Measurements from ENCODE around the gene CEP72. TPM values are rescaled to one million over a fixed set of nuclear protein-coding genes. Genes with fewer than 3 reads are reported as not detected.

The CEP72 gene
- total RNA-seq, 1 experiment from 2014 or later = 24.8 TPM

DNA sequence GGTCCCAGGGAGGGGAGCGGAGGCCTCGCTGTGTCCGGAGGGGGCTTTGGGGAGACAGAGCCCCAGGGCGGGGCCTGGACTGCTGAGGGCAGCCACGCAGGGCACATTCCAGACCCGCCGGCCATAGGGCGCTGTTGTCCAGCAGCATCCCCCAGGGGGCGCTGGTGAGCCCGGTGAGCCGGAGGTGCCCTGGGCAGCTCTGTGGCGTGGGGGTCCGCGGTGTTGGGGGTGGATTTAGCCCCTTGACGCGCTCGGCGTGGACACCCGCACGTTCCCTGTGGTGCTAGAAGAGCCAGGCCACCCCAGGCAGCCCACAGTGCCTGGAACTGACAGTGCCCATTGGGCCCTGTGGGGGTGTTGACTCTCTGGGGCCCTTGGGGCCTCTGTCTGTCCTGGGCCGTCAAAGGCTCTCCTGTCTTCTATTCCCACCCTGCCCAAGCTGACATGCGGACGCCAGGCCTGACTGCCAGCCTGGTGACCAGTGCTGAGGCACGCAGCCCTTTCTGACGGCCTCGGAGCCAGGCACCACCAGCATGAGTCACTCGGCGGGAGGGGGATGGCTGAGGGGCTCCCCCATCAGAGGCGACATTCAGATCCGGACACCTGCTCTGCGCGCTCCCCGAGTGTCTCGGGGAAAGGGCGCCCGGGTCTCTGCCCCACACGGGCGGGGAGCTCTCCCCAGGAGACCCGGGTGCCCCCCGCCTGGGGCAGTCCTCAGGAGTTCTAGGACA lies 57.1 kb downstream of the CEP72 start:
- Mint-ChIP-seq H3K9me3 (no peaks in the 10 kb centered on the region), H3K4me1 (peaks cover 5 to 9% of the 10 kb centered on the region in 2 experiments), H3K27ac (no peak overlapping the region), H3K4me3 (no peak overlapping the region), H3K27me3 (ENCODE audit: low read depth) (peaks cover 14% of the 10 kb centered on the region), H3K36me3 (ENCODE audit: insufficient read depth in 1 of 3, low read depth in 3 of 3) (peaks cover 5 to 19% (median 19%) of the 10 kb centered on the region in 3 experiments; a peak in 6 of 7 replicates)
- H3K9me3 ChIP-seq (ENCODE audit: control insufficient read depth, low read depth, low read length) = no peaks in the 10 kb centered on the region
- H4K5ac ChIP-seq (ENCODE audit: insufficient read length, low read depth, low read length) = no peak overlapping the region
- H2BK20ac ChIP-seq (ENCODE audit: low read depth, low read length, poor library complexity, severe bottlenecking) = no peak overlapping the region
- no peak overlapping the region; the same call in 1 of the 2 replicates for H3K14ac ChIP-seq (ENCODE audit: insufficient read depth, low read length)
- no peak overlapping the region for H3K18ac ChIP-seq (ENCODE audit: insufficient read length, low read depth, low read length)
- H2AFZ ChIP-seq (ENCODE audit: low read length) = no peak overlapping the region
- H3K23me2 ChIP-seq (ENCODE audit: insufficient read length, low read depth, low read length, poor library complexity, severe bottlenecking) = no peaks in the 10 kb centered on the region
- H2AK5ac ChIP-seq (ENCODE audit: insufficient read length, low read length) = no peak overlapping the region
- H2BK15ac ChIP-seq (ENCODE audit: low read depth, low read length) = no peak overlapping the region
- peak; percentile 73 for DNase-seq
- H3K23ac ChIP-seq (ENCODE audit: insufficient read length, low read depth, low read length) = no peak overlapping the region
- no peak overlapping the region for H4K8ac ChIP-seq (replicated peaks; ENCODE audit: insufficient read length, low read depth, low read length)
- no peaks in the 10 kb centered on the region for H3K79me1 ChIP-seq (ENCODE audit: insufficient read depth, low read depth, low read length, poor library complexity, severe bottlenecking)
- H3K9ac ChIP-seq (ENCODE audit: extremely low read depth, insufficient read length, low read length) = no peak overlapping the region
- no peak overlapping the region for H3K27ac ChIP-seq (ENCODE audit: insufficient read length, low read depth, low read length)
- no CpG with 5 or more reads among the region's 40 CpGs for WGBS (ENCODE audit: extremely low coverage, insufficient read length, low lambda C conversion rate)
- no peak overlapping the region for H3K56ac ChIP-seq (ENCODE audit: insufficient read length, low read depth, low read length)
- H3K4ac ChIP-seq (ENCODE audit: low read depth, low read length) = no peak overlapping the region
- TF ChIP-seq, protein P1, sequence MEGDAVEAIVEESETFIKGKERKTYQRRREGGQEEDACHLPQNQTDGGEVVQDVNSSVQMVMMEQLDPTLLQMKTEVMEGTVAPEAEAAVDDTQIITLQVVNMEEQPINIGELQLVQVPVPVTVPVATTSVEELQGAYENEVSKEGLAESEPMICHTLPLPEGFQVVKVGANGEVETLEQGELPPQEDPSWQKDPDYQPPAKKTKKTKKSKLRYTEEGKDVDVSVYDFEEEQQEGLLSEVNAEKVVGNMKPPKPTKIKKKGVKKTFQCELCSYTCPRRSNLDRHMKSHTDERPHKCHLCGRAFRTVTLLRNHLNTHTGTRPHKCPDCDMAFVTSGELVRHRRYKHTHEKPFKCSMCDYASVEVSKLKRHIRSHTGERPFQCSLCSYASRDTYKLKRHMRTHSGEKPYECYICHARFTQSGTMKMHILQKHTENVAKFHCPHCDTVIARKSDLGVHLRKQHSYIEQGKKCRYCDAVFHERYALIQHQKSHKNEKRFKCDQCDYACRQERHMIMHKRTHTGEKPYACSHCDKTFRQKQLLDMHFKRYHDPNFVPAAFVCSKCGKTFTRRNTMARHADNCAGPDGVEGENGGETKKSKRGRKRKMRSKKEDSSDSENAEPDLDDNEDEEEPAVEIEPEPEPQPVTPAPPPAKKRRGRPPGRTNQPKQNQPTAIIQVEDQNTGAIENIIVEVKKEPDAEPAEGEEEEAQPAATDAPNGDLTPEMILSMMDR (conservative IDR thresholded peaks at IDR 0.05) = peak; percentile 84
- no peak overlapping the region for H3K4me2 ChIP-seq (ENCODE audit: insufficient read depth, insufficient read length, low read length)
- H3T11ph ChIP-seq (ENCODE audit: low read length) = no peak overlapping the region
- H4K20me1 ChIP-seq (ENCODE audit: control insufficient read depth, insufficient read depth, insufficient read length) = no peaks in the 10 kb centered on the region
- no peaks in the 10 kb centered on the region for H3K4me1 ChIP-seq (ENCODE audit: insufficient read depth, low read length)
- H2BK5ac ChIP-seq (ENCODE audit: insufficient read length, low read length) = no peak overlapping the region
- no peaks in the 10 kb centered on the region for H3K27me3 ChIP-seq (ENCODE audit: insufficient read depth, low read length)
- no peak overlapping the region for H4K91ac ChIP-seq (ENCODE audit: insufficient read length, low read depth, low read length)
- no peak overlapping the region for H2BK12ac ChIP-seq (ENCODE audit: insufficient read length, low read depth, low read length)
- H2BK120ac ChIP-seq (ENCODE audit: low read depth, low read length, poor library complexity, severe bottlenecking) = no peak overlapping the region
- H3K79me2 ChIP-seq (ENCODE audit: insufficient read depth, low read length) = no peaks in the 10 kb centered on the region

Measured in H9 (cell line).